GM19452 (cell line): ENCODE measurements around the gene CBLB.
"Not testable (repeated sequence)": the region's sequence is repeated elsewhere in the genome, so short reads cannot be mapped to it uniquely, and the experiment has no call there.

Source experiments
- ATAC-seq: cut with Tn5 transposase; IDR thresholded peaks from one replicate; pipeline ENCODE4 v1.9.1; 2021; ENCODE audit not compliant: unreplicated experiment

The CBLB gene

GRCh38 chr3:105823149-105823867 lies 45.5 kb downstream of the CBLB start:
- no peak for ATAC-seq

- no peak for ATAC-seq
Observed at GRCh38 chr3:105822171-105823123, 46.4 kb downstream of the CBLB start.

- ATAC-seq = no peak
Observed at GRCh38 chr3:105821433-105821832, 47.4 kb downstream of the CBLB start.

GRCh38 chr3:105816833-105817232 lies 52.0 kb downstream of the CBLB start:
- no peak for ATAC-seq

GRCh38 chr3:105815331-105815730 lies 53.5 kb downstream of the CBLB start:
- ATAC-seq = not testable (repeated sequence)

- no peak for ATAC-seq
Observed at GRCh38 chr3:105813710-105814109, 55.1 kb downstream of the CBLB start.

GRCh38 chr3:105812194-105812586 lies 56.6 kb downstream of the CBLB start:
- no peak for ATAC-seq

GRCh38 chr3:105811518-105812193 lies 57.2 kb downstream of the CBLB start:
- no peak for ATAC-seq

- ATAC-seq = no peak
Observed at GRCh38 chr3:105809208-105809888, 59.5 kb downstream of the CBLB start.

GRCh38 chr3:105807701-105808100 lies 61.1 kb downstream of the CBLB start:
- ATAC-seq = no peak

GRCh38 chr3:105807146-105807545 lies 61.7 kb downstream of the CBLB start:
- no peak for ATAC-seq

GRCh38 chr3:105806359-105806758 lies 62.5 kb downstream of the CBLB start:
- ATAC-seq = no peak

- ATAC-seq = no peak
Observed at GRCh38 chr3:105805404-105805803, 63.4 kb downstream of the CBLB start.

- no peak for ATAC-seq
Observed at GRCh38 chr3:105802118-105802706, 66.6 kb downstream of the CBLB start.

- ATAC-seq = no peak
Observed at GRCh38 chr3:105801397-105801796, 67.4 kb downstream of the CBLB start.

GRCh38 chr3:105800320-105800719 lies 68.5 kb downstream of the CBLB start:
- no peak for ATAC-seq

- ATAC-seq = no peak
Observed at GRCh38 chr3:105799286-105799685, 69.5 kb downstream of the CBLB start.

- peak; percentile 83 for ATAC-seq
Observed at GRCh38 chr3:105798381-105798934, 70.4 kb downstream of the CBLB start.

GRCh38 chr3:105793040-105793439 lies 75.8 kb downstream of the CBLB start:
- ATAC-seq = no peak
